A549 (cell line): Measurements from ENCODE around the gene FADS6. TPM values are rescaled to one million over a fixed set of nuclear protein-coding genes. Genes with fewer than 3 reads are reported as not detected.
"Not testable (repeated sequence)": the region's sequence is repeated elsewhere in the genome, so short reads cannot be mapped to it uniquely, and the experiment has no call there.

Experiments
- ATAC-seq, 2 experiments: fragments of 200-7000 bp in 1 of 2; fragments of >200 bp in 1 of 2; cut with Nextera tagmentation in 1 of 2; cut with Tn5 transposase in 1 of 2; 3 replicates each; pipeline versions ENCODE4 v1.8.0 to v1.9.1; 2018 to 2020; ENCODE audit warnings: mild to moderate bottlenecking in 1 of 2, moderate library complexity in 1 of 2
- CTCF ChIA-PET: fragments of 300-600 bp; sonication (Branson Sonifier 250); formaldehyde crosslinking; extraction: SDS; loops from one replicate; lab custom pipeline; 2021; ENCODE audit warnings: antibody characterized with exemption, inconsistent platforms; lab: Yijun Ruan, JAX
- POLR2A ChIA-PET: fragments of 350-600 bp; formaldehyde crosslinking; extraction: SDS; loops from one replicate; lab custom pipeline; 2021; ENCODE audit warnings: antibody characterized with exemption, inconsistent platforms; lab: Yijun Ruan, JAX
- DNase-seq, 2 experiments: peaks; one replicate each; pipeline versions ENCODE4 v3.0.0 to v3.0.0-alpha.2; 2011 to 2016; ENCODE audit warnings: low read depth in 1 of 2, low spot score in 1 of 2
- FAIRE-seq: peaks from 2 replicates; lab custom pipeline; 2011; peaks lifted over from hg19 to GRCh38; lab: Jason Lieb, UNC
- H3K27ac ChIP-seq, 2 experiments: fragments of >200 bp; sonication (Bioruptor Twin); formaldehyde crosslinking; 3 replicates each; pipeline ENCODE4 v1.5.1; 2016 to 2017
- H3K4me1 ChIP-seq: fragments of >200 bp; sonication (Bioruptor Twin); formaldehyde crosslinking; 3 replicates; pipeline ENCODE4 v1.6.1; 2016
- H3K4me2 ChIP-seq: fragments of >200 bp; sonication (Bioruptor Twin); formaldehyde crosslinking; 3 replicates; pipeline ENCODE4 v1.6.1; 2016
- H3K4me3 ChIP-seq: fragments of >200 bp; sonication (Bioruptor Twin); formaldehyde crosslinking; 3 replicates; pipeline ENCODE4 v1.5.1; 2016
- H3K9me3 ChIP-seq: fragments of >200 bp; sonication (Bioruptor Twin); formaldehyde crosslinking; 3 replicates; pipeline ENCODE4 v1.6.1; 2016
- BHLHE40 ChIP-seq: IDR thresholded peaks from 2 replicates; pipeline ENCODE4 v1.6.1; 2012; ENCODE audit warnings: low read depth, low read length, inconsistent platforms
- CBX2 ChIP-seq: fragments of 200-600 bp; sonication (generic); IDR thresholded peaks from 2 replicates; pipeline ENCODE4 v1.6.1; 2016; ENCODE audit warnings: low read depth, mild to moderate bottlenecking, borderline replicate concordance
- CHD2 ChIP-seq: fragments of 150-350 bp; IDR thresholded peaks from 2 replicates; pipeline ENCODE4 v1.6.1; 2014; ENCODE audit warnings: low read length; ENCODE audit not compliant: partially characterized antibody
- GATA3 ChIP-seq: IDR thresholded peaks from 2 replicates; pipeline ENCODE4 v1.6.1; 2012; ENCODE audit warnings: borderline replicate concordance
- HOXB13 ChIP-seq: fragments of 250-450 bp; sonication (Bioruptor Pico); IDR thresholded peaks from 2 replicates; pipeline ENCODE4 v1.5.0; 2020; ENCODE audit warnings: low read depth, mild to moderate bottlenecking, moderate library complexity
- HOXB5 ChIP-seq: fragments of 250-450 bp; sonication (Bioruptor Pico); IDR thresholded peaks from 2 replicates; pipeline ENCODE4 v1.5.0; 2020; ENCODE audit warnings: mild to moderate bottlenecking, moderate library complexity
- KDM5A ChIP-seq: fragments of 200-600 bp; sonication (generic); IDR thresholded peaks from 2 replicates; pipeline ENCODE4 v1.6.1; 2016; ENCODE audit warnings: antibody characterized with exemption, mild to moderate bottlenecking
- MAFK ChIP-seq: fragments of 450-650 bp; IDR thresholded peaks from 2 replicates; pipeline ENCODE4 v1.6.1; 2014; ENCODE audit not compliant: partially characterized antibody
- MYC ChIP-seq: IDR thresholded peaks from 2 replicates; pipeline ENCODE4 v1.6.1; 2012; ENCODE audit warnings: mild to moderate bottlenecking, inconsistent platforms, low read length, improper control_type of control experiment, borderline replicate concordance
- RAD21 ChIP-seq, 2 experiments: fragments of >200 bp in 1 of 2; sonication (Bioruptor Twin) in 1 of 2; formaldehyde crosslinking in 1 of 2; IDR thresholded peaks in 1 of 2; conservative IDR thresholded peaks in 1 of 2; 2 replicates in 1 of 2; 3 replicates in 1 of 2; pipeline ENCODE4 v1.6.1; 2012 to 2018; ENCODE audit warnings: inconsistent platforms in 1 of 2
- RARB ChIP-seq: fragments of 250-450 bp; sonication (Bioruptor Pico); IDR thresholded peaks from 2 replicates; pipeline ENCODE4 v1.8.0; 2021; ENCODE audit warnings: mild to moderate bottlenecking, moderate library complexity
- RCOR1 ChIP-seq: fragments of 150-350 bp; IDR thresholded peaks from 2 replicates; pipeline ENCODE4 v1.6.1; 2014; ENCODE audit warnings: antibody characterized with exemption, low read length, low read depth
- REST ChIP-seq: fragments of 200-600 bp; sonication (generic); IDR thresholded peaks from 2 replicates; pipeline ENCODE4 v1.6.1; 2016; ENCODE audit warnings: antibody characterized with exemption, mild to moderate bottlenecking, moderate library complexity
- SMC3 ChIP-seq: fragments of >200 bp; sonication (Bioruptor Twin); formaldehyde crosslinking; IDR thresholded peaks from 3 replicates; pipeline ENCODE4 v1.6.1; 2018; ENCODE audit warnings: inconsistent platforms
- TP53 ChIP-seq: fragments of 250-450 bp; sonication (Bioruptor Pico); IDR thresholded peaks from 2 replicates; pipeline ENCODE4 v1.5.0; 2021; ENCODE audit warnings: mild to moderate bottlenecking, moderate library complexity
- USF2 ChIP-seq: fragments of 450-650 bp; IDR thresholded peaks from 2 replicates; pipeline ENCODE4 v1.6.1; 2014; ENCODE audit warnings: antibody characterized with exemption
- ZFP36 ChIP-seq: fragments of 450-650 bp; IDR thresholded peaks from 2 replicates; pipeline ENCODE4 v1.6.1; 2014; ENCODE audit warnings: borderline replicate concordance; ENCODE audit not compliant: partially characterized antibody
- WGBS: methylation state at CpG from one replicate; pipeline ENCODE4 v1.1.6; 2017; ENCODE audit errors: missing lambda C conversion rate; 5-methylcytosine and 5-hydroxymethylcytosine counted together
- polyA plus RNA-seq, 4 experiments: library from polyadenylated mRNA; depleted of rRNA in 3 of 4; stranded (reverse); fragments of >200 nt; fragmentation: RNase III in 1 of 4; extraction: RNeasy Plus Mini Kit Qiagen cat#74134 plus additional on column Dnase treatment in 1 of 4; gene quantifications; 2 replicates in 3 of 4; 3 replicates in 1 of 4; pipeline ENCODE4 v1.2.3, GENCODE V29; 2011 to 2017
- TF ChIP-seq, protein P1 (sequence below): fragments of 250-450 bp; sonication (Bioruptor Pico); IDR thresholded peaks from 2 replicates; pipeline ENCODE4 v1.5.0; 2021; ENCODE audit warnings: mild to moderate bottlenecking, moderate library complexity, borderline replicate concordance
- TF ChIP-seq, protein P2 (sequence below): IDR thresholded peaks from 2 replicates; pipeline ENCODE4 v1.6.1; 2012

The FADS6 gene
- polyA plus RNA-seq, 2 of the 4 experiments (the other 2 are of a cell fraction) = 0.04 TPM; not detected in 1

- H3K4me1 ChIP-seq, ATAC-seq, H3K27ac ChIP-seq, H3K9me3 ChIP-seq, H3K4me2 ChIP-seq, H3K4me3 ChIP-seq, FAIRE-seq: not testable (repeated sequence)
- TF ChIP-seq MAFK = peak; percentile 46
- DNase-seq = peak in 1 of 2 experiments; percentile 42
- 45% methylated on average over 6 of the region's 6 CpGs for WGBS
- ChIA-PET CTCF (interaction anchor here (0.7 to 5.8 kb wide), 9 partner anchors 12 to 208 kb away, joined by 3 to 44 read pairs (median 6); partner anchors contain the start of genes FADS6, OTOP2 and USH1G), POLR2A (interaction anchor here (1.4 kb wide), 1 partner anchor 33 kb away, joined by 6 read pairs; the partner anchor contains the start of gene FDXR)
These were observed 12.9 kb upstream of the FADS6 start for GRCh38 chr17:74906214-74906793.

DNA sequence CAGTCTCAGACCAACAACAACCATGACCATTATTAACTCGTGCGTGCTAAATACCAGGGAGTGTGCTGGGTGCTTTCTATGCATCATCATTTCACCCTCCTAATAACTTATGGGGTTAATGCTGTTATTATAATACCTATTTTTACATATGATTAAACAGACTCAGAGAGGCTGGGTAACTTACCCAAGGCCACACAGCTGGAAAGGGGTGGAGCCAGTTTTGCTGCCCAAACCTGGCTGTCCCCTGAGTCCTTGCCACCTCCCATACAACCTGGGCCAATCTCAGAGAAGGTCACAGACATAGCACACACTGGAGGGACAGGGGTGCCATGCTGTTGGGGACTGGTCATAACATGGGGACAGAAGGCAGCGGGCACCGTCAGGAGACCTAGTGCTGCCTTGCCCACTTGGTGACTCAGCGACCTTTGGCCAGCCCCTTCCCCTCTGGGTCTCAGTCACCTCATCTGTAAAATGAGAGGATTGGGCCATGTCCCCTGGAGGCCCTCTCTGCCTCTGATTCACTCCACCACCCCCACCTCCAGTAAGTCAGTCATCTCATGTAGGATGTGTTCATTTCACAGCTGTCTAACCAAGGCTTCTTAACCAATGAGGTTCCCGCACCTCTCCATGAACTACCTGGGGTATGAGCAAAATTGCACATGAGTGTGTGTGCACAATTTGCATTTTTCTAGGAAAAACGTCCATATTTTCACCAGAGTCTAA is 11.4 kb upstream of the FADS6 start:
- no peak for DNase-seq
- ChIA-PET CTCF (interaction anchor here (1.0 to 5.8 kb wide), 7 partner anchors 9 to 210 kb away, joined by 3 to 44 read pairs (median 6); partner anchors contain the start of genes OTOP2 and USH1G), POLR2A (interaction anchor here (0.6 kb wide), 1 partner anchor 132 kb away, joined by 10 read pairs; no protein-coding TSS in a partner anchor)
- no peak for ATAC-seq
- no peak for FAIRE-seq
- no peaks in the 10 kb centered on the region for H3K4me1 ChIP-seq
- no peak overlapping the region for H3K4me2 ChIP-seq
- H3K4me3 ChIP-seq = no peak overlapping the region
- WGBS = 57% methylated on average over 7 of the region's 7 CpGs
- H3K27ac ChIP-seq = no peak overlapping the region
- H3K9me3 ChIP-seq = no peaks in the 10 kb centered on the region
- no peak for TF ChIP-seq REST
- TF ChIP-seq RCOR1 = no peak
- TF ChIP-seq ZFP36 = no peak
- TF ChIP-seq CHD2 = no peak
- no peak for TF ChIP-seq KDM5A
- no peak for TF ChIP-seq MAFK
- no peak for TF ChIP-seq RARB (CRISPR knock-in tag)
- TF ChIP-seq SMC3 = no peak
- TF ChIP-seq MYC = no peak
- no peak for TF ChIP-seq RAD21 (conservative IDR thresholded peaks at IDR 0.05 in 1 of 2, IDR thresholded peaks at IDR 0.05 in 1 of 2)
- no peak for TF ChIP-seq HOXB13
- TF ChIP-seq USF2 = no peak
- TF ChIP-seq BHLHE40 = no peak
- no peak for TF ChIP-seq GATA3
- TF ChIP-seq CBX2 = no peak
- TF ChIP-seq, protein P1, sequence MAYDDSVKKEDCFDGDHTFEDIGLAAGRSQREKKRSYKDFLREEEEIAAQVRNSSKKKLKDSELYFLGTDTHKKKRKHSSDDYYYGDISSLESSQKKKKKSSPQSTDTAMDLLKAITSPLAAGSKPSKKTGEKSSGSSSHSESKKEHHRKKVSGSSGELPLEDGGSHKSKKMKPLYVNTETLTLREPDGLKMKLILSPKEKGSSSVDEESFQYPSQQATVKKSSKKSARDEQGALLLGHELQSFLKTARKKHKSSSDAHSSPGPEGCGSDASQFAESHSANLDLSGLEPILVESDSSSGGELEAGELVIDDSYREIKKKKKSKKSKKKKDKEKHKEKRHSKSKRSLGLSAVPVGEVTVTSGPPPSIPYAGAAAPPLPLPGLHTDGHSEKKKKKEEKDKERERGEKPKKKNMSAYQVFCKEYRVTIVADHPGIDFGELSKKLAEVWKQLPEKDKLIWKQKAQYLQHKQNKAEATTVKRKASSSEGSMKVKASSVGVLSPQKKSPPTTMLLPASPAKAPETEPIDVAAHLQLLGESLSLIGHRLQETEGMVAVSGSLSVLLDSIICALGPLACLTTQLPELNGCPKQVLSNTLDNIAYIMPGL (CRISPR knock-in tag) = no peak
- TF ChIP-seq HOXB5 (CRISPR knock-in tag) = no peak
- TF ChIP-seq TP53 (CRISPR knock-in tag) = no peak
- TF ChIP-seq, protein P2, sequence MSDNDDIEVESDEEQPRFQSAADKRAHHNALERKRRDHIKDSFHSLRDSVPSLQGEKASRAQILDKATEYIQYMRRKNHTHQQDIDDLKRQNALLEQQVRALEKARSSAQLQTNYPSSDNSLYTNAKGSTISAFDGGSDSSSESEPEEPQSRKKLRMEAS = no peak
